Measurements from ENCODE around the gene FOSL2. TPM values are rescaled to one million over a fixed set of nuclear protein-coding genes. Genes with fewer than 3 reads are reported as not detected.

Gene FOSL2
- total RNA-seq, 1 donor from 2014 or later = 103 TPM

Other genes starting within 250 kb of the FOSL2 start
- gene PLB1, start 103.2 kb downstream of the FOSL2 start, total RNA-seq = 0.53 and 1.6 TPM in 2 replicates